ENCODE results near the gene CLIC6. TPM values are rescaled to one million over a fixed set of nuclear protein-coding genes. Genes with fewer than 3 reads are reported as not detected.

CLIC6 gene
- 0.18 and 0.19 TPM in 2 replicates for polyA plus RNA-seq (2013)

DNA sequence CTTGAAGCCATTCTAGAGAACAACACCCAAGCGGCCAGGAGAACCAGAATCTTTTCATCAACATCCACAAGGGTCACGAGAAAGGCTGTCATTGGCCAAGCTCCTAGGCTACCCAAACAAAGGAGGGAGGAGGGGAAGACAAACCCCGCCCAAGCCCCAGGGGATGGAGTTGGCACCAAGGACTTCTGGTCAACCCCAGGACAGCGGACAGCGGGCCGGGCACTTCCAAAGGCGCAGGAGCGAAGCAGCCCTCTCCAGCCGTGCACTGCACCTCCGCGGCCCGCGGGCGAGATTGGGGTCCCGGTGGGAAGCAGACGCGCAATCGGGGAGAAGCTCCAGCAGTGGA, at the start of gene CLIC6:
CLIC6 (plus strand) TSS at position 192 of the 346 bp plus-strand sequence. CDS start 395 bp downstream, outside the sequence.
- H2BK12ac ChIP-seq (ENCODE audit: low read length): no peak within 1 kb of the TSS
- no peak within 1 kb of the TSS for H3K14ac ChIP-seq (ENCODE audit: low read length)
- H3K27ac ChIP-seq (ENCODE audit: low read depth, low read length): no peak within 1 kb of the TSS
- H2BK5ac ChIP-seq (ENCODE audit: low read depth, low read length, poor library complexity): no peak within 1 kb of the TSS
- H4K8ac ChIP-seq (ENCODE audit: low read depth, low read length): no peak within 1 kb of the TSS
- H4K91ac ChIP-seq (ENCODE audit: low read depth, low read length): no peak within 1 kb of the TSS
- no peak within 1 kb of the TSS for H3K18ac ChIP-seq (ENCODE audit: low read length)
- H3K4me1 ChIP-seq (ENCODE audit: control insufficient read depth in 1 of 2, insufficient read depth in 2 of 2, low read length in 2 of 2): peaks cover 9 to 13% of the 10 kb centered on the region in 2 experiments
- peak within 1 kb of the TSS; percentile 18 for H3K23ac ChIP-seq (ENCODE audit: low read length)
- H3K4me2 ChIP-seq (ENCODE audit: low read length): peak within 1 kb of the TSS; percentile 62
- peaks cover 9% of the 10 kb centered on the region for H3K9me3 ChIP-seq (ENCODE audit: insufficient read depth, low read depth, low read length)
- H4K12ac ChIP-seq (ENCODE audit: low read depth, low read length): no peak within 1 kb of the TSS
- no peak within 1 kb of the TSS for H3K4ac ChIP-seq (ENCODE audit: low read depth, low read length)
- H3K36me3 ChIP-seq (ENCODE audit: control insufficient read depth in 1 of 2, insufficient read depth in 2 of 2, low read length in 2 of 2): no peaks in the 10 kb centered on the region
- no peak within 1 kb of the TSS for H2AFZ ChIP-seq (ENCODE audit: insufficient read depth, low read length, poor library complexity)
- no peak for DNase-seq
- H3K79me2 ChIP-seq (ENCODE audit: control insufficient read depth, insufficient read depth, low read length, poor library complexity): no peaks in the 10 kb centered on the region
- no peak within 1 kb of the TSS for H3K9ac ChIP-seq (ENCODE audit: low read length)
- H2AK5ac ChIP-seq (ENCODE audit: low read length): no peak within 1 kb of the TSS
- WGBS (ENCODE audit: extremely low coverage, insufficient coverage, insufficient read length): no CpG with 5 or more reads among the region's 18 CpGs
- peak within 1 kb of the TSS; percentile 46 for H3K4me3 ChIP-seq (ENCODE audit: low read depth, low read length)
- H3K79me1 ChIP-seq (ENCODE audit: low read length): no peaks in the 10 kb centered on the region
- peaks cover 42% of the 10 kb centered on the region for H3K27me3 ChIP-seq (ENCODE audit: insufficient read depth, low read length)
- H2BK120ac ChIP-seq (ENCODE audit: insufficient read depth, low read length, poor library complexity): no peak within 1 kb of the TSS

GRCh38 chr21:34619841-34620665, 48.7 kb upstream of the CLIC6 start:
- Histone ChIP-seq H3K79me2 (ENCODE audit: control insufficient read depth, insufficient read depth, low read length, poor library complexity) (no peaks in the 10 kb centered on the region), H2BK5ac (ENCODE audit: low read depth, low read length, poor library complexity) (no peak overlapping the region), H2BK12ac (ENCODE audit: low read length) (no peak overlapping the region), H2AK5ac (ENCODE audit: low read length) (no peak overlapping the region), H3K4me3 (ENCODE audit: low read depth, low read length) (no peak overlapping the region), H2AFZ (ENCODE audit: insufficient read depth, low read length, poor library complexity) (no peak overlapping the region), H3K4me2 (ENCODE audit: low read length) (no peak overlapping the region), H4K8ac (ENCODE audit: low read depth, low read length) (no peak overlapping the region), H3K4ac (ENCODE audit: low read depth, low read length) (no peak overlapping the region), H3K4me1 (ENCODE audit: control insufficient read depth in 1 of 2, insufficient read depth in 2 of 2, low read length in 2 of 2) (no peaks in the 10 kb centered on the region), H3K18ac (ENCODE audit: low read length) (no peak overlapping the region), H3K23ac (ENCODE audit: low read length) (no peak overlapping the region), H3K9me3 (ENCODE audit: insufficient read depth, low read depth, low read length) (no peaks in the 10 kb centered on the region), H2BK120ac (ENCODE audit: insufficient read depth, low read length, poor library complexity) (no peak overlapping the region), H3K9ac (ENCODE audit: low read length) (no peak overlapping the region), H4K91ac (ENCODE audit: low read depth, low read length) (no peak overlapping the region), H3K27ac (ENCODE audit: low read depth, low read length) (no peak overlapping the region), H3K36me3 (ENCODE audit: control insufficient read depth in 1 of 2, insufficient read depth in 2 of 2, low read length in 2 of 2) (no peaks in the 10 kb centered on the region), H3K14ac (ENCODE audit: low read length) (no peak overlapping the region), H3K79me1 (ENCODE audit: low read length) (peaks cover under 1% of the 10 kb centered on the region), H4K12ac (ENCODE audit: low read depth, low read length) (no peak overlapping the region), H3K27me3 (ENCODE audit: insufficient read depth, low read length) (no peaks in the 10 kb centered on the region)
- WGBS (ENCODE audit: extremely low coverage, insufficient coverage, insufficient read length): no CpG with 5 or more reads among the region's 8 CpGs
- DNase-seq: no peak

DNA sequence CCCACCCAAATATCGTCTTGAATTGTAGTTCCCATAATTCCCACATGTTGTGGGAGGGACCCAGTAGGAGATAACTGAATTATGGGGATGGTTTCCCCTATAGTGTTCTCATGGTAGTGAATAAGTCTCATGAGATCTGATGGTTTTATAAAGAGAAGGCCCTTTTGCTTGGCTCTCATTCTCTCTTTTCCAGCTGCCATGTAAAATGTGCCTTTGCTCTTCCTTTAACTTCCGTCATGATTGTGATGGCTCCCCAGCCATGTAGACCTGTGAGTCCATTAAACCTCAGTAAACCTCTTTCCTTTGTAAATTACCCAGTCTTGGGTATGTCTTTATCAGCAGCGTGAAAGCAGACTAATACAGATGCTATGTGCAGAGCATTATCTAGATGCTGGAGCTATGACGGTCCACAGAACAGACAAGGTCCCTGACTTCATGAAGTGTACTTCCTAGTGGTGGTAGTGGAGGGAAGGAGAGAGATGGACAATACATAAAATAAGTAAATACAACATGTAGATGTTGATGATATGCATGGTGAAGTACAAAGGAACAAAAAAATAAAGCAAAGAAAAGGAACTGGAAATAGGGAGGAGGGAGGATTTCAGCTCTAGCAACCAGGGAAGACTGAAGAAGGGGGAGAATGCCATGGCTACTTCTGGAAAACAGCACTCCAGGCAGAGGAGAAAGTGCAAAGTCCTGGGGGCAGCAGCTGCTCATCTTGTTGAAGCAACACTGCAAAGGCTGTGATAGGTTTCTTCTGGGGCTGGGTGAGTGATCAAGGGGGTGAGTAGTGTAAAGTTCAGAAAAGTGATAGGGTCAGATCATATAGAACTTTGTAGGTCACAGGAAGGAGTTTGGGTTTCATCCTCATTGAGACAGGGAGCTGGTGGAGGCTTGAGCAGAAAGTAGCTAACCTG, 47.1 kb upstream of the CLIC6 start:
- no peaks in the 10 kb centered on the region for H3K36me3 ChIP-seq (ENCODE audit: control insufficient read depth in 1 of 2, insufficient read depth in 2 of 2, low read length in 2 of 2)
- WGBS (ENCODE audit: extremely low coverage, insufficient coverage, insufficient read length): no CpG with 5 or more reads among the region's 4 CpGs
- no peak overlapping the region for H2BK5ac ChIP-seq (ENCODE audit: low read depth, low read length, poor library complexity)
- H2AFZ ChIP-seq (ENCODE audit: insufficient read depth, low read length, poor library complexity): no peak overlapping the region
- no peak overlapping the region for H3K14ac ChIP-seq (ENCODE audit: low read length)
- no peak overlapping the region for H3K27ac ChIP-seq (ENCODE audit: low read depth, low read length)
- no peak overlapping the region for H4K12ac ChIP-seq (ENCODE audit: low read depth, low read length)
- no peak overlapping the region for H4K91ac ChIP-seq (ENCODE audit: low read depth, low read length)
- no peaks in the 10 kb centered on the region for H3K79me2 ChIP-seq (ENCODE audit: control insufficient read depth, insufficient read depth, low read length, poor library complexity)
- H2BK12ac ChIP-seq (ENCODE audit: low read length): no peak overlapping the region
- no peak overlapping the region for H3K4me3 ChIP-seq (ENCODE audit: low read depth, low read length)
- no peak overlapping the region for H2BK120ac ChIP-seq (ENCODE audit: insufficient read depth, low read length, poor library complexity)
- no peak overlapping the region for H3K23ac ChIP-seq (ENCODE audit: low read length)
- H3K4me1 ChIP-seq (ENCODE audit: control insufficient read depth in 1 of 2, insufficient read depth in 2 of 2, low read length in 2 of 2): no peaks in the 10 kb centered on the region
- no peak overlapping the region for H2AK5ac ChIP-seq (ENCODE audit: low read length)
- H3K4me2 ChIP-seq (ENCODE audit: low read length): no peak overlapping the region
- H3K79me1 ChIP-seq (ENCODE audit: low read length): no peaks in the 10 kb centered on the region
- no peaks in the 10 kb centered on the region for H3K27me3 ChIP-seq (ENCODE audit: insufficient read depth, low read length)
- H3K9ac ChIP-seq (ENCODE audit: low read length): no peak overlapping the region
- no peak overlapping the region for H3K4ac ChIP-seq (ENCODE audit: low read depth, low read length)
- H3K18ac ChIP-seq (ENCODE audit: low read length): no peak overlapping the region
- DNase-seq: peak; percentile 52 to 79
- H4K8ac ChIP-seq (ENCODE audit: low read depth, low read length): no peak overlapping the region
- H3K9me3 ChIP-seq (ENCODE audit: insufficient read depth, low read depth, low read length): no peaks in the 10 kb centered on the region

- H3K27ac ChIP-seq (ENCODE audit: low read depth, low read length): no peak overlapping the region
- no peak overlapping the region for H3K4me2 ChIP-seq (ENCODE audit: low read length)
- no peaks in the 10 kb centered on the region for H3K36me3 ChIP-seq (ENCODE audit: control insufficient read depth in 1 of 2, insufficient read depth in 2 of 2, low read length in 2 of 2)
- no CpG with 5 or more reads among the region's 4 CpGs for WGBS (ENCODE audit: extremely low coverage, insufficient coverage, insufficient read length)
- H2BK5ac ChIP-seq (ENCODE audit: low read depth, low read length, poor library complexity): no peak overlapping the region
- no peak for DNase-seq
- H2BK120ac ChIP-seq (ENCODE audit: insufficient read depth, low read length, poor library complexity): no peak overlapping the region
- no peaks in the 10 kb centered on the region for H3K79me2 ChIP-seq (ENCODE audit: control insufficient read depth, insufficient read depth, low read length, poor library complexity)
- H3K9me3 ChIP-seq (ENCODE audit: insufficient read depth, low read depth, low read length): no peaks in the 10 kb centered on the region
- no peak overlapping the region for H3K23ac ChIP-seq (ENCODE audit: low read length)
- H3K4me3 ChIP-seq (ENCODE audit: low read depth, low read length): no peak overlapping the region
- no peak overlapping the region for H3K9ac ChIP-seq (ENCODE audit: low read length)
- H3K79me1 ChIP-seq (ENCODE audit: low read length): no peaks in the 10 kb centered on the region
- H4K12ac ChIP-seq (ENCODE audit: low read depth, low read length): no peak overlapping the region
- H4K8ac ChIP-seq (ENCODE audit: low read depth, low read length): no peak overlapping the region
- H2AK5ac ChIP-seq (ENCODE audit: low read length): no peak overlapping the region
- no peaks in the 10 kb centered on the region for H3K4me1 ChIP-seq (ENCODE audit: control insufficient read depth in 1 of 2, insufficient read depth in 2 of 2, low read length in 2 of 2)
- no peak overlapping the region for H4K91ac ChIP-seq (ENCODE audit: low read depth, low read length)
- no peak overlapping the region for H3K4ac ChIP-seq (ENCODE audit: low read depth, low read length)
- H3K27me3 ChIP-seq (ENCODE audit: insufficient read depth, low read length): no peaks in the 10 kb centered on the region
- no peak overlapping the region for H3K14ac ChIP-seq (ENCODE audit: low read length)
- no peak overlapping the region for H2AFZ ChIP-seq (ENCODE audit: insufficient read depth, low read length, poor library complexity)
- H3K18ac ChIP-seq (ENCODE audit: low read length): no peak overlapping the region
- no peak overlapping the region for H2BK12ac ChIP-seq (ENCODE audit: low read length)
Measured at GRCh38 chr21:34623516-34623915, 45.3 kb upstream of the CLIC6 start.

Data from trophoblast cell (in vitro differentiated cells and primary cell).